Umbilical cord (tissue), 2 donors: ENCODE results near the gene DSP. TPM values are rescaled to one million over a fixed set of nuclear protein-coding genes. Genes with fewer than 3 reads are reported as not detected.

Experiments
- DNase-seq: peaks from one replicate; pipeline ENCODE4 v3.0.0-alpha.2; 2015; ENCODE audit warnings: low spot score
- total RNA-seq: library from RNA; depleted of rRNA; stranded (reverse); fragments of >200 nt; gene quantifications from one replicate; pipeline ENCODE4 v1.2.3, GENCODE V29; 2014; ENCODE audit warnings: low replicate concordance; ENCODE audit not compliant: insufficient read depth

DSP gene
- total RNA-seq, 1 donor from 2014 or later: 74.9 TPM

- no peak for DNase-seq
These were observed 50.3 kb downstream of the DSP start for GRCh38 chr6:7591770-7592169.

- DNase-seq: no peak
These were observed 51.8 kb downstream of the DSP start for GRCh38 chr6:7593229-7593628.

- no peak for DNase-seq
These were observed 53.2 kb downstream of the DSP start for GRCh38 chr6:7594579-7595125.

GRCh38 chr6:7604003-7604402, 62.5 kb downstream of the DSP start:
- no peak for DNase-seq

- DNase-seq: no peak
These were observed 63.0 kb downstream of the DSP start for GRCh38 chr6:7604506-7604905.

- peak; percentile 76 for DNase-seq
These were observed 74.3 kb downstream of the DSP start for GRCh38 chr6:7615611-7616383.

GRCh38 chr6:7617801-7618764, 76.6 kb downstream of the DSP start:
- peak; percentile 27 for DNase-seq

- no peak for DNase-seq
These were observed 80.3 kb downstream of the DSP start for GRCh38 chr6:7621761-7622160.

- DNase-seq: no peak
These were observed 83.6 kb downstream of the DSP start for GRCh38 chr6:7624796-7625710.

GRCh38 chr6:7628479-7628878, 87.0 kb downstream of the DSP start:
- no peak for DNase-seq

- DNase-seq: no peak
These were observed 87.4 kb downstream of the DSP start for GRCh38 chr6:7628909-7629308.

GRCh38 chr6:7629321-7629720, 87.8 kb downstream of the DSP start:
- DNase-seq: no peak

GRCh38 chr6:7630792-7631191, 89.3 kb downstream of the DSP start:
- DNase-seq: no peak

- DNase-seq: peak; percentile 34
These were observed 90.0 kb downstream of the DSP start for GRCh38 chr6:7631466-7631865.

GRCh38 chr6:7632501-7633290, 91.2 kb downstream of the DSP start:
- DNase-seq: no peak

- no peak for DNase-seq
These were observed 91.9 kb downstream of the DSP start for GRCh38 chr6:7633361-7633760.

GRCh38 chr6:7636151-7636550, 94.7 kb downstream of the DSP start:
- no peak for DNase-seq
